ENCODE data around the gene PLEKHH1.

PLEKHH1 gene

DNA sequence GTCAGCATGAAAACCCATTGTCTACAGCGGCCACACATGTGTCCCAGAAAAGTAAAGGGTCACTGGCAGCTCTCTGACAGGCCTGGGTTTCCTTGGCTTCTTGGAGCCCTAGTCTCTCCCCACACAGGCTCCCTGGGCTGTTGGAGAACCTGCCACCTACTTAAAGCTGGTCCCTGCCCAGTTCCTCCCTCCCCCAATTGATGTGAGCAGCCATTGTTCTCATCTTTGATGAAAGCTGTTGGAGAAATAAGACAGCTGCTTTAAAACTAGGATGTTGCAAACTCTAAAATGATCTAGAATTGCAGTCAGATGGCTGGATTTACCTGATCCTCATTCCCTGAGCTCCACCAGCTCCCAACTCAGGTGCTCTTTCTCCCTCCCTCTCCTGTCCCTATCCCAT lies 4.8 kb upstream of the PLEKHH1 start:
- no peak overlapping the region for H3K4me2 ChIP-seq (ENCODE audit: low read length)
- H3K27me3 ChIP-seq (ENCODE audit: control insufficient read depth, low read length), result peaks cover 53% of the 10 kb centered on the region
- no peak for TF ChIP-seq EZH2phosphoT487 (IDR thresholded peaks at IDR 0.05; ENCODE audit: borderline replicate concordance, low read length)
- TF ChIP-seq, protein P1, sequence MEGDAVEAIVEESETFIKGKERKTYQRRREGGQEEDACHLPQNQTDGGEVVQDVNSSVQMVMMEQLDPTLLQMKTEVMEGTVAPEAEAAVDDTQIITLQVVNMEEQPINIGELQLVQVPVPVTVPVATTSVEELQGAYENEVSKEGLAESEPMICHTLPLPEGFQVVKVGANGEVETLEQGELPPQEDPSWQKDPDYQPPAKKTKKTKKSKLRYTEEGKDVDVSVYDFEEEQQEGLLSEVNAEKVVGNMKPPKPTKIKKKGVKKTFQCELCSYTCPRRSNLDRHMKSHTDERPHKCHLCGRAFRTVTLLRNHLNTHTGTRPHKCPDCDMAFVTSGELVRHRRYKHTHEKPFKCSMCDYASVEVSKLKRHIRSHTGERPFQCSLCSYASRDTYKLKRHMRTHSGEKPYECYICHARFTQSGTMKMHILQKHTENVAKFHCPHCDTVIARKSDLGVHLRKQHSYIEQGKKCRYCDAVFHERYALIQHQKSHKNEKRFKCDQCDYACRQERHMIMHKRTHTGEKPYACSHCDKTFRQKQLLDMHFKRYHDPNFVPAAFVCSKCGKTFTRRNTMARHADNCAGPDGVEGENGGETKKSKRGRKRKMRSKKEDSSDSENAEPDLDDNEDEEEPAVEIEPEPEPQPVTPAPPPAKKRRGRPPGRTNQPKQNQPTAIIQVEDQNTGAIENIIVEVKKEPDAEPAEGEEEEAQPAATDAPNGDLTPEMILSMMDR (IDR thresholded peaks at IDR 0.05; ENCODE audit: low read depth, low read length, poor library complexity, severe bottlenecking), result no peak
- no peaks in the 10 kb centered on the region for H3K9me3 ChIP-seq (ENCODE audit: control insufficient read depth, insufficient read depth, low read length)
- no peaks in the 10 kb centered on the region for H3K79me2 ChIP-seq (ENCODE audit: control insufficient read depth, low read length)
- no peaks in the 10 kb centered on the region for H3F3A ChIP-seq (ENCODE audit: control insufficient read depth, insufficient read depth)
- no peak overlapping the region for H3K27ac ChIP-seq (ENCODE audit: low read depth, low read length)
- H3K4me3 ChIP-seq (ENCODE audit: low read length), result no peak overlapping the region
- H4K20me1 ChIP-seq (ENCODE audit: control insufficient read depth, insufficient read depth, low read depth, low read length), result no peaks in the 10 kb centered on the region
- no peaks in the 10 kb centered on the region for H3K36me3 ChIP-seq (ENCODE audit: control insufficient read depth, low read length)
- H3K9me2 ChIP-seq (replicated peaks; ENCODE audit: control insufficient read depth, low read length), result no peaks in the 10 kb centered on the region
- H3K4me1 ChIP-seq (ENCODE audit: control insufficient read depth, low read length), result peaks cover 12% of the 10 kb centered on the region

DNA sequence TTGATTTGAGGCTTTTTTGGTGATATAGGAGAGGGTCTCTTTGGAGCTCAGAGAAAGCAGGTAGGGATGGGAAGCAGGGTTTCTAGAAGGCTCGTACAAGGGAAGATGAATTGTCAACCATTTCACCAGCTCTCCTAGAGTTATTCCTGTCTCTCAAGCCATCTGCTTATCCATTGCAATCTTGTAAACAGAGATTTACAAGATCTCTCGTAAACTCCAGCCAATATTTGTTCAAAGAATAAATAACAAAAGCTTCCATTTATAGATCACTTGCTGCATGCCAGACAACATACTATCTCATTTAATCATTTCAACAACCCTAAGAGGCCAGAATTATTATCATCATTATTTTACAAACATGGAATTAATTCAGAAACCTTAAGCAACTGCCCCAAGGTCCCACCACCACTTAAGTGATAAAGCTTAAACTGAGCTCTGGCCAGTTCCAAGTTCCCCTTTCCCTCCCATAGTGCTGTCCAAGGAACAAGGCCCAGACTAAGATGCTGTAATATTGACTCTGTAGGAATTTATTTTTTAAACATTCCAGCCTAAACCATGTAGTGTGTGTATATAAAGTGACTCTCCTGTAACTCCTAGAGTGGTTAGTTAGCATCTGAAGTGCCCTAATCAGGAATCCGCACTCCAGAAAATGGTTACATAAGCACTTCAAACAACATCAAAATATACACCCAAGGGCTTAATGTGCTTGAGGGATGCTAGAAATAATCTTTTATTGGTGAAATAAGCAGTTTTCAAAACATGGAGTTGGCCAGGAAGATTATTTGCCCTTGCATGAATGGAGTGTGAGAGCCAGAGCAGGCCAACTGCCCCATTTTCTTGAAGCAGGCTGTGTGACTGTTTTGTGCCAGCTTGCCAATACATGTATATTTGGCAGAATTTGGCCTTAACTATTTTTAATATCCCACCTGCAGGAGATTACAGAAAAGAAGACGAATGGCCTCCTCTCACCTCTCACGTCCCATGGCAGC lies 2.8 kb upstream of the PLEKHH1 start:
- TF ChIP-seq EZH2phosphoT487 (IDR thresholded peaks at IDR 0.05; ENCODE audit: borderline replicate concordance, low read length), result no peak
- TF ChIP-seq, protein P1 (IDR thresholded peaks at IDR 0.05; ENCODE audit: low read depth, low read length, poor library complexity, severe bottlenecking), result no peak
- peaks cover 57% of the 10 kb centered on the region for H3K27me3 ChIP-seq (ENCODE audit: control insufficient read depth, low read length)
- H3F3A ChIP-seq (ENCODE audit: control insufficient read depth, insufficient read depth), result no peaks in the 10 kb centered on the region
- no peaks in the 10 kb centered on the region for H4K20me1 ChIP-seq (ENCODE audit: control insufficient read depth, insufficient read depth, low read depth, low read length)
- H3K4me3 ChIP-seq (ENCODE audit: low read length), result no peak overlapping the region
- no peaks in the 10 kb centered on the region for H3K79me2 ChIP-seq (ENCODE audit: control insufficient read depth, low read length)
- H3K4me2 ChIP-seq (ENCODE audit: low read length), result no peak overlapping the region
- no peak overlapping the region for H3K27ac ChIP-seq (ENCODE audit: low read depth, low read length)
- no peaks in the 10 kb centered on the region for H3K36me3 ChIP-seq (ENCODE audit: control insufficient read depth, low read length)
- no peaks in the 10 kb centered on the region for H3K9me2 ChIP-seq (replicated peaks; ENCODE audit: control insufficient read depth, low read length)
- H3K4me1 ChIP-seq (ENCODE audit: control insufficient read depth, low read length), result peaks cover 7% of the 10 kb centered on the region
- no peaks in the 10 kb centered on the region for H3K9me3 ChIP-seq (ENCODE audit: control insufficient read depth, insufficient read depth, low read length)

DNA sequence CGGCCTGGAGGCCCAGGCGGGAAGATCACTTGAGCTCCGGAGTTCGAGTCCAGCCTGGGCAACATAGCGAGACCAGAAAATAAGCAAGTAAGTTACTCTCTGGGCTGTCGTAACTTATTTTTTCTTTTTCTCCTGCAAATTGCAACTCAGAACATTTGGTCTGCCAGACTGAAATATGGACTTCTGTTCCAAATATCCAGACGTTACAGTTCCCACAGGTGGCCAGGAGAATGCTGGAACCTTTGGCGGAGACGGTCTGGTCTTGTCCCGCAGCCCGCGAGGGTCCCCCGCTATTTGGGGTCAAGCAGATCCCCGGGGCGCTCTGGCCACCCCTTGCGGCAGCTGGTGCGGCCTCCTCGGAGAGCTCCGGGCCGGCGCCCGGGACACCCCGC lies 488 bp upstream of the PLEKHH1 start:
- H3K9me3 ChIP-seq (ENCODE audit: control insufficient read depth, insufficient read depth, low read length), result no peaks in the 10 kb centered on the region
- H4K20me1 ChIP-seq (ENCODE audit: control insufficient read depth, insufficient read depth, low read depth, low read length), result no peaks in the 10 kb centered on the region
- H3K36me3 ChIP-seq (ENCODE audit: control insufficient read depth, low read length), result no peaks in the 10 kb centered on the region
- peak overlapping the region; percentile 65 for H3K4me3 ChIP-seq (ENCODE audit: low read length)
- no peaks in the 10 kb centered on the region for H3K9me2 ChIP-seq (replicated peaks; ENCODE audit: control insufficient read depth, low read length)
- H3K27ac ChIP-seq (ENCODE audit: low read depth, low read length), result no peak overlapping the region
- no peaks in the 10 kb centered on the region for H3F3A ChIP-seq (ENCODE audit: control insufficient read depth, insufficient read depth)
- no peaks in the 10 kb centered on the region for H3K79me2 ChIP-seq (ENCODE audit: control insufficient read depth, low read length)
- peaks cover 51% of the 10 kb centered on the region for H3K27me3 ChIP-seq (ENCODE audit: control insufficient read depth, low read length)
- TF ChIP-seq EZH2phosphoT487 (IDR thresholded peaks at IDR 0.05; ENCODE audit: borderline replicate concordance, low read length), result 0 out of 2 replicates have a peak, but pooled peaks have one; percentile 37
- TF ChIP-seq, protein P1 (IDR thresholded peaks at IDR 0.05; ENCODE audit: low read depth, low read length, poor library complexity, severe bottlenecking), result no peak
- H3K4me1 ChIP-seq (ENCODE audit: control insufficient read depth, low read length), result peaks cover 9% of the 10 kb centered on the region
- peak overlapping the region; percentile 72 for H3K4me2 ChIP-seq (ENCODE audit: low read length)

Data from DOHH2 (cell line).